ENCODE results near the gene A3GALT2.

DNA sequence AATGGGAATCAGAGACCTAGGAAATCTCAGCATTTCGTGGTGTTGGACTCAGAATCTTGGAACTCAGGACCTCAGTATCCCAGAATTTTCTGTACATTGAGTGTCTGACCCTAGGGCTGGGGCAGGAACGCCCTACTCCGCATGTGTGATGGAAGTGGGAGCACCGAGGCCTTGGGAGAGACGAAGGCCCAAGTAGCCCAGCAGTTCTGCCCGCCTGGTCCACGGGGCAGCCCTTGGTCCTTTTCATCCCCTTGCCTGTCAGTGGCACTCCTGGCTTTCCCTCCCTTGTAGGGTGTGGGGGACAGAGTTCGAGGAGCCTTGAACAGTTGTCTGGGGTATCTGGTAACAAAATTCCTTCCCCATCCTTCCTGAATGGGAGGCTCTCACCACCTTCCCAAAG is 10.2 kb downstream of the A3GALT2 start:
- TF ChIP-seq, protein P1, sequence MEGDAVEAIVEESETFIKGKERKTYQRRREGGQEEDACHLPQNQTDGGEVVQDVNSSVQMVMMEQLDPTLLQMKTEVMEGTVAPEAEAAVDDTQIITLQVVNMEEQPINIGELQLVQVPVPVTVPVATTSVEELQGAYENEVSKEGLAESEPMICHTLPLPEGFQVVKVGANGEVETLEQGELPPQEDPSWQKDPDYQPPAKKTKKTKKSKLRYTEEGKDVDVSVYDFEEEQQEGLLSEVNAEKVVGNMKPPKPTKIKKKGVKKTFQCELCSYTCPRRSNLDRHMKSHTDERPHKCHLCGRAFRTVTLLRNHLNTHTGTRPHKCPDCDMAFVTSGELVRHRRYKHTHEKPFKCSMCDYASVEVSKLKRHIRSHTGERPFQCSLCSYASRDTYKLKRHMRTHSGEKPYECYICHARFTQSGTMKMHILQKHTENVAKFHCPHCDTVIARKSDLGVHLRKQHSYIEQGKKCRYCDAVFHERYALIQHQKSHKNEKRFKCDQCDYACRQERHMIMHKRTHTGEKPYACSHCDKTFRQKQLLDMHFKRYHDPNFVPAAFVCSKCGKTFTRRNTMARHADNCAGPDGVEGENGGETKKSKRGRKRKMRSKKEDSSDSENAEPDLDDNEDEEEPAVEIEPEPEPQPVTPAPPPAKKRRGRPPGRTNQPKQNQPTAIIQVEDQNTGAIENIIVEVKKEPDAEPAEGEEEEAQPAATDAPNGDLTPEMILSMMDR (conservative IDR thresholded peaks at IDR 0.05 in 1 of 2, IDR thresholded peaks at IDR 0.05 in 1 of 2; ENCODE audit: extremely low read depth in 1 of 2, insufficient read depth in 1 of 2, low read depth in 1 of 2, low read length in 2 of 2): no peak
- TF ChIP-seq EZH2 (IDR thresholded peaks at IDR 0.05; ENCODE audit: borderline replicate concordance, low read length): no peak
